Caco-2 (cell line): ENCODE measurements around the gene DMAP1. TPM values are rescaled to one million over a fixed set of nuclear protein-coding genes. Genes with fewer than 3 reads are reported as not detected.

Source experiments
- BruUV-seq: library from RNA; stranded (reverse); fragments of 400-500 nt; replicated peaks from 2 replicates; lab custom pipeline; 2021; lab: Mats Ljungman, UMichigan
- CTCF ChIA-PET: fragments of 300-600 bp; sonication (Branson Sonifier 250); formaldehyde crosslinking; loops from one replicate; lab custom pipeline; 2022; ENCODE audit warnings: antibody characterized with exemption; lab: Charles Lee
- POLR2A ChIA-PET: fragments of 300-600 bp; sonication (Branson Sonifier 250); formaldehyde crosslinking; loops from one replicate; lab custom pipeline; 2022; ENCODE audit warnings: antibody characterized with exemption; lab: Charles Lee
- DNase-seq, 2 experiments: peaks; one replicate each; pipeline versions ENCODE4 v3.0.0 to v3.0.0-alpha.2; 2020 to 2022
- H3K27me3 ChIP-seq: replicated peaks from 2 replicates; pipeline ENCODE4 v1.6.0; 2011; ENCODE audit warnings: low read length; ENCODE audit not compliant: control insufficient read depth, insufficient read depth
- H3K36me3 ChIP-seq: 2 replicates; pipeline ENCODE4 v1.5.1; 2011; ENCODE audit warnings: low read length; ENCODE audit not compliant: control insufficient read depth, insufficient read depth
- H3K4me1 ChIP-seq: fragments of 250-450 bp; sonication (Bioruptor Pico); 2 replicates; pipeline ENCODE4 v1.5.1; 2020; ENCODE audit warnings: mild to moderate bottlenecking
- H3K4me3 ChIP-seq: 2 replicates; pipeline ENCODE4 v1.5.1; 2011; ENCODE audit warnings: low read depth, mild to moderate bottlenecking, control low read depth, low read length
- H3K9me3 ChIP-seq: fragments of 250-450 bp; sonication (Bioruptor Pico); 2 replicates; pipeline ENCODE4 v1.5.1; 2020; ENCODE audit warnings: mild to moderate bottlenecking, moderate library complexity
- H3K27ac Mint-ChIP-seq: one replicate; pipeline ENCODE4 v1.8.0; 2022; ENCODE audit warnings: mixed read lengths; ENCODE audit not compliant: unreplicated experiment
- H3K27me3 Mint-ChIP-seq: one replicate; pipeline ENCODE4 v1.8.0; 2022; ENCODE audit warnings: mixed read lengths; ENCODE audit not compliant: insufficient read depth, unreplicated experiment
- H3K36me3 Mint-ChIP-seq: one replicate; pipeline ENCODE4 v1.8.0; 2022; ENCODE audit warnings: mild to moderate bottlenecking, mixed read lengths; ENCODE audit not compliant: insufficient read depth, unreplicated experiment
- H3K4me1 Mint-ChIP-seq: one replicate; pipeline ENCODE4 v1.8.0; 2022; ENCODE audit warnings: low read depth, mixed read lengths; ENCODE audit not compliant: unreplicated experiment
- H3K4me3 Mint-ChIP-seq: one replicate; pipeline ENCODE4 v1.8.0; 2022; ENCODE audit warnings: mild to moderate bottlenecking, moderate library complexity, mixed read lengths; ENCODE audit not compliant: unreplicated experiment
- H3K9me3 Mint-ChIP-seq: one replicate; pipeline ENCODE4 v1.8.0; 2022; ENCODE audit warnings: mixed read lengths; ENCODE audit not compliant: unreplicated experiment
- CTCF ChIP-seq, 2 experiments: fragments of 200-600 bp in 1 of 2; IDR thresholded peaks; 1 replicate in 1 of 2; 2 replicates in 1 of 2; pipeline versions ENCODE4 v1.5.1 to v1.8.0; 2011 to 2022; ENCODE audit warnings: antibody characterized with exemption in 1 of 2, control low read depth in 1 of 2, inconsistent platforms in 1 of 2, low read depth in 1 of 2, low read length in 1 of 2, mild to moderate bottlenecking in 1 of 2, moderate library complexity in 1 of 2; ENCODE audit not compliant: insufficient read depth in 1 of 2, severe bottlenecking in 1 of 2, unreplicated experiment in 1 of 2
- intact Hi-C: fragments of 100-400 bp; cut with micrococcal nuclease; formaldehyde crosslinking; loops from one replicate; pipeline ENCODE4 v1.10.0; 2022; ENCODE audit not compliant: unreplicated experiment
- total RNA-seq: library from RNA; stranded (reverse); gene quantifications from 2 replicates; pipeline ENCODE4 v1.2.3, GENCODE V29; 2022

DMAP1 gene
- total RNA-seq, 1 experiment from 2014 or later: 40.4 TPM

GRCh38 chr1:44246806-44247205 is 33.5 kb downstream of the DMAP1 start:
- intact Hi-C loops: no loop called here
- Mint-ChIP-seq H3K4me3 (no peak overlapping the region), H3K27me3 (no peaks in the 10 kb centered on the region), H3K36me3 (no peaks in the 10 kb centered on the region), H3K27ac (no peak overlapping the region), H3K4me1 (no peaks in the 10 kb centered on the region), H3K9me3 (no peaks in the 10 kb centered on the region)
- BruUV-seq: no TSS peak
- no peak for DNase-seq
- H3K36me3 ChIP-seq: no peaks in the 10 kb centered on the region
- no peaks in the 10 kb centered on the region for H3K9me3 ChIP-seq
- ChIA-PET POLR2A (no interaction called here), CTCF (no interaction called here)
- no peaks in the 10 kb centered on the region for H3K4me1 ChIP-seq
- TF ChIP-seq CTCF (IDR thresholded peaks at IDR 0.05; ENCODE audit: insufficient read depth in 1 of 2, low read depth in 1 of 2, low read length in 1 of 2, severe bottlenecking in 1 of 2, unreplicated experiment in 1 of 2): no peak
- H3K27me3 ChIP-seq: no peaks in the 10 kb centered on the region
- H3K4me3 ChIP-seq: no peak overlapping the region

GRCh38 chr1:44249543-44249942 is 36.3 kb downstream of the DMAP1 start:
- POLR2A ChIA-PET: no interaction called here
- no peak for TF ChIP-seq CTCF (IDR thresholded peaks at IDR 0.05; ENCODE audit: insufficient read depth in 1 of 2, low read depth in 1 of 2, low read length in 1 of 2, severe bottlenecking in 1 of 2, unreplicated experiment in 1 of 2)
- no TSS peak for BruUV-seq
- DNase-seq: no peak
- H3K9me3 ChIP-seq: no peaks in the 10 kb centered on the region
- Mint-ChIP-seq H3K4me1 (no peaks in the 10 kb centered on the region), H3K27ac (no peak overlapping the region), H3K27me3 (no peaks in the 10 kb centered on the region), H3K4me3 (no peak overlapping the region), H3K9me3 (no peaks in the 10 kb centered on the region), H3K36me3 (no peaks in the 10 kb centered on the region)
- H3K4me1 ChIP-seq: no peaks in the 10 kb centered on the region
- CTCF ChIA-PET: no interaction called here
- H3K27me3 ChIP-seq: no peaks in the 10 kb centered on the region
- intact Hi-C loops: no loop called here
- no peak overlapping the region for H3K4me3 ChIP-seq
- no peaks in the 10 kb centered on the region for H3K36me3 ChIP-seq

GRCh38 chr1:44250068-44250781 is 37.0 kb downstream of the DMAP1 start:
- CTCF ChIA-PET: no interaction called here

More at GRCh38 chr1:44250068-44250781, 37.0 kb downstream of the DMAP1 start:
- Histone ChIP-seq H3K27me3 (no peaks in the 10 kb centered on the region), H3K4me1 (no peaks in the 10 kb centered on the region), H3K9me3 (no peaks in the 10 kb centered on the region), H3K36me3 (no peaks in the 10 kb centered on the region), H3K4me3 (no peak overlapping the region)
- H3K27me3 Mint-ChIP-seq: no peaks in the 10 kb centered on the region
- POLR2A ChIA-PET: no interaction called here
- BruUV-seq: no TSS peak
- no peak for DNase-seq
- intact Hi-C loops: no loop called here
- H3K4me3 Mint-ChIP-seq: no peak overlapping the region
- H3K27ac Mint-ChIP-seq: no peak overlapping the region
- H3K4me1 Mint-ChIP-seq: no peaks in the 10 kb centered on the region
- H3K9me3 Mint-ChIP-seq: no peaks in the 10 kb centered on the region
- H3K36me3 Mint-ChIP-seq: no peaks in the 10 kb centered on the region
- no peak for TF ChIP-seq CTCF (IDR thresholded peaks at IDR 0.05; ENCODE audit: insufficient read depth in 1 of 2, low read depth in 1 of 2, low read length in 1 of 2, severe bottlenecking in 1 of 2, unreplicated experiment in 1 of 2)
